Amygdala (tissue), 56 donors: ENCODE data around the gene GRID1.

ENCODE experiments used
- DNase-seq, 56 donors: peaks; one replicate each; lab custom pipeline; 2025; lab: John Stamatoyannopoulos, UW

The GRID1 gene

DNA sequence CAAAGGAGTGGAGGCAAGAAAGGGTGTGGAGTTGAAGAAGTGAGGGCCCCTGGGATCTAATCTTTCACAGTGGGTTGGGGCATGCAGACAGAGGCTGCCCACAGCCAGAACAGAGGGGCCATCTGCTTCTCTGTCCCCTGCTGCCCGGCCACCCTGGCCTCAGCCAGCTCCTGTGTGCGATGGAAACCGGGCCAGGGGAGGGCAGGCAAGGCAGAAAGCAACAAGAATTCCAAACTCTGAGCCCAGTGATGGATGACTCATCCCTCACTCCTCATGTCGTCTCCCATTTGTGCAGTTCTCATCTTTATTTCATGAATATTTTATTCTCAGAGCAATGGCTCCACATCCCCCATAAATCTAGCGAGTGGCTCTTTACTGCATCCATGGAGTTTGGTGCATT, 757.1 kb downstream of the GRID1 start:
- no peak for DNase-seq

- no peak for DNase-seq
Measured at GRCh38 chr10:85608706-85609105, 757.9 kb downstream of the GRID1 start.

- DNase-seq = no peak
Measured at GRCh38 chr10:85607043-85607695, 759.4 kb downstream of the GRID1 start.

DNA sequence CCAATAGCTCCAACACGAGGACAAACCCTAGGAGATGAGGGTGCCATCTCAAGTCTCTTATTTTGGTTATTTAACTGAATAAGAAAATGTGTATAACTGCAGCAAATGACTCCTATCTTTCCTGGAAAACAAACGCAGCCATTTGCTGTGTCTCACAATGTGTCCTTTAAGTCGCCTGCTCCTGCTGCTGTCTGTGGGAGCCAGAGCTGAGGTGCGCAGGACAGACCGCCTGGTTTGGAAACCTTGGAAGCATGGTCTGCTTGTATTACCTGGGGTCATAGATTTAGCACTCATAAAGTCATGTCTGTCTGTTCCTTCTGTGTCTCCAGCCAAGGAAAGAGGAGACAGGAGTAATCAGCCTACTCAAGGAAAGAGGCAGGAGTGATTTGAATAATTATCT, 760.2 kb downstream of the GRID1 start:
- DNase-seq = no peak

GRCh38 chr10:85604884-85605283, 761.7 kb downstream of the GRID1 start:
- no peak for DNase-seq

DNA sequence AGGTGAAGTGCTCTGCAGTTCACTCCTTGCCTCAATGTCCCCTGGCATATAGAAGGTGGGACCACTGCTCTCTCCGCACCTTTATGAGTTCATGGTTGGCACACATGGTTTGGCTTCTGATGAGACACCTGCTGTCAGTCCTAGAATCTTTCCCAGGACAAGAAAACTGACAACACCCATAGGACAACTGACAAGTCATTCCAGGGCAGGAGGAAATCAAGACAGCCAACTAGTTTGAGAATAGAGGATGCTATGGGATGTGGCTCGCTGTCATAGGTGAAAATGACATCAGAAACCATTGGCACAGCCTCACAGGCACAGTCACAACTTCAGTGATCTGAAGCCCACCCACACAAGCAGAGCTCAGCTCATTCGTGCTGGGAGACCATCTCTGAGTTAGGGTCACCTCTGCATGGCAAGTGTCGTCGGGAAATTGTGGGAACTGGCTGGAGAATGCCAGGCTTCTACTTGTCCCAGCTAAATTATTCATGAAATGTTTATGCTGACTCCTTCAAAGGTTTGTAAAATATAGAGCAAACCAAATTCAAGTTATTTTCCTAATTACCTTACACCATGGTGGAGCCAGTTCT, 762.4 kb downstream of the GRID1 start:
- DNase-seq = no peak

DNA sequence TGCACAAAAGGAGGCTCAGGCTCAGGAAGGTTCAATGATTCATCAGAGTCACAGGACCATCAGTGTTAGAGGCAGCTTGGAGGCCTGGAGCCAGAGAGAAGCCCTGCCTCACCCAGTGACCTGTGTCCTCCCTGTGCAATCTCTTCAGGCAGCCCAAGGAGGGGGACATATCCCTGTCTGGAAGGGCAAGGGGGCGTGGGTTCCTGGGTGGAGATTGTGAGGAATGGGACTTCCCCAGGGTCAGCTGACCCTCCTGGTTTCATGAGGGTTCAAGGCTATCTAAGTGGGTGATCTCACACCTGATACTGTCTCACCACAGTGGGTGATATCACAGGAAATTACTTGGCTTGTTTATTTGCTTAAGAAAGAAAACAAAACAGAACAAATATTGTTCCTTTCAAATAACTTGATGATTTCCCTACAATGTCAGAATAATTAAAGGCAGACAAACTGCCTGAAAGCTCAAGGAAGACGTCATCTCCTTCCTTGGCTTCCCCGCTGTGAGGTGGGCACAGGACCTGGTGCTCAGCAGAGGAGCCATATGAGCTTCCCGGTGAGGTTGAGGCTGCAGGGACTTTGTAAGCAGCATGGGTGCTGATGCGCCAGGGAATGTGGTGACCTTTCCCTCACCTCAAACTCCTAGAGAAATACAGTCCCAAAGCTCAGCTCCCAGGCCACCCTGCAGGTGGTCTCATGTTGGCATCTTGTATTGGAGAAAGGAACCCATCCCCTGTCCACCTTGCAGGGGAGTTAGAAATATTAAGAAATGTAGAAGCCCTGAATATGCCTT, 763.2 kb downstream of the GRID1 start:
- no peak for DNase-seq

DNA sequence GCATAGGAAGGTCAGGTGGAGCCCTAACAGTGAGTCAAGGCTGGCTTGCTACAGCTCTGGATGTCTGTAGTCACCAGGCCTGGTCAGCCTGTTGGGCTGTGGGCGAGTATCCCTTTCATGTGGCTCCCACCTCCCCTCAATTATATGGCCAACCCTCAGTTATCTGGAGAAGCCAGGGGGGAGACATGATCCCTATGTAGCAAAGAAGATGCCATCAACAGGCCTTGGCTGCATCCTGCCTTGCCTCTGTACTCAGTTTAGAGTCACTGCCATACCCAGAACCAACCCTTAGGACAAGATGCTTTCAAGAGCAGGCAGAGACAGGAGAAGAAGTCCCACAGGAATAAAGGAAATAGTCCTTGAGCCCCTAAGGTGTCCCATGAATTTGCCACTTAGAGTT, 763.9 kb downstream of the GRID1 start:
- no peak for DNase-seq

GRCh38 chr10:85602306-85602705, 764.3 kb downstream of the GRID1 start:
- DNase-seq = no peak

GRCh38 chr10:85601526-85601925, 765.1 kb downstream of the GRID1 start:
- no peak for DNase-seq

GRCh38 chr10:85600744-85601081, 765.9 kb downstream of the GRID1 start:
- no peak for DNase-seq

- peak in 19 of 56 donors; percentile 7 to 58 (median 22) for DNase-seq
Measured at GRCh38 chr10:85600026-85600743, 766.4 kb downstream of the GRID1 start.

GRCh38 chr10:85599081-85599480, 767.5 kb downstream of the GRID1 start:
- DNase-seq = no peak

DNA sequence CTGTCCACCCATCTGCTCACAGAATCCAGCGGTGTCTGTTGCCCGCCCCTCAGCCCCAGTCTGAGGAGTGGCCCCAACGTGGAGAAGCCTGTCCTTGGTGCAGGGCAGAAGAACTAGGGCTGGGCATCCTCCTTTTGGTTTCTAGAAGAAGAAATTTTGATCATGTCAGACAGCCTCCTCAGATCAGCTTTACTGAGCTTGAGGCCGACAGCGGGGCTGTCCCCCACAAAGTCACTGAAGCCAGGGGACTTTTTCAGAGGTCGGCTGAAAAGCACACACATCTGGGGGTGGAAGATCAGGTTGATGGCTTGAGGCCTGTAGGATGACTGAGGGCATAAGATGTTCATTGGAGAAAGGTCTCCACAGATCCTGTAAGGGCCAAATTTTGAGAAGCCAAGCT, 767.9 kb downstream of the GRID1 start:
- no peak for DNase-seq

GRCh38 chr10:85597006-85597405, 769.6 kb downstream of the GRID1 start:
- no peak for DNase-seq

GRCh38 chr10:85596389-85596788, 770.2 kb downstream of the GRID1 start:
- DNase-seq = no peak

DNA sequence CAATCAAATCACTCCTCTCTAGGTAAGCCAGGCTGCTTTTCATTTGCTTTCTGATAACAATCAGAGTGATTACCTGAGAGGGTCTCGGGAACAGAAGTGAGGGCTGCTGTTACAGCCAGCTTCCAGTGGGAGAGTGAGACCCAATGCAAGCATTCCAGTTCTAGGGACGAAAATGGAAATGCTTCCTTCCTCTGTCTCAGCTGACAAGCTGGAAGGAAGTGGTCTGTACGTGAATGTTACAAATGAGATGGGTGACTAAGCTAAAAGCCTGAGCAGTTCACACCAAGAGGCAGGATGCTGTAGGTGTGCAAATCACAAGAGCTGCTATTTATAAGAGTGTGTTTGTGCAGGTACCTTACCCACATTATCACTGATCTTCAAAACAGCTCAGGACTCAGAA, 772.4 kb downstream of the GRID1 start:
- DNase-seq = no peak

DNA sequence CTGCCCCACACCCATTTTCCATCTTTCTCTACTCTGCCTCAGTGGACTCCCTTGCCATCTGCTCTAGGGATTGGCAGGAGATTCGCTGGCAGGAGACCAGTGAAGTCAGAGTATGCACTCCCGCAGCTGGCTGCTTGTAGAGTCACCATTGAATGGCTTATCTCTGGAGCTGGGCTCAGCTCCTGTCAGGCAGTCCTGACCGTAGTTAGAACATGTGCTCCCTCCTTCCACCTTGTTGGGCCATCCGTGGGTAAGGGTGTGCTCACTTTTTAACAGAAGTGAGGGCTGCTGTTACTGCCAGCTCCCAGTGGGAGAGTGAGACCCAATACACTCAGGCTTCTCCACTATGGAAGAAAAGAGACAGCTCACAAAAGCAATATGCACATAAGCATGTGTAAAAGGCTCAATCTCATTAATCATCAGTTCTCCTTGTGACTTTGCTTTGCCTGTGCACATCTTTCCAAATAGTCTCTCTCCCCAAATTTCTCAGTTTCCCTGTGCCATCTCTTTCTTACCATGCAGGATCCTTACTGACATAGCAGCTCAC, 773.3 kb downstream of the GRID1 start:
- peak in 2 of 56 donors; percentile 7 to 16 for DNase-seq

GRCh38 chr10:85581371-85581770, 785.2 kb downstream of the GRID1 start:
- no peak for DNase-seq

- DNase-seq = no peak
Measured at GRCh38 chr10:85580585-85580984, 786.0 kb downstream of the GRID1 start.

DNA sequence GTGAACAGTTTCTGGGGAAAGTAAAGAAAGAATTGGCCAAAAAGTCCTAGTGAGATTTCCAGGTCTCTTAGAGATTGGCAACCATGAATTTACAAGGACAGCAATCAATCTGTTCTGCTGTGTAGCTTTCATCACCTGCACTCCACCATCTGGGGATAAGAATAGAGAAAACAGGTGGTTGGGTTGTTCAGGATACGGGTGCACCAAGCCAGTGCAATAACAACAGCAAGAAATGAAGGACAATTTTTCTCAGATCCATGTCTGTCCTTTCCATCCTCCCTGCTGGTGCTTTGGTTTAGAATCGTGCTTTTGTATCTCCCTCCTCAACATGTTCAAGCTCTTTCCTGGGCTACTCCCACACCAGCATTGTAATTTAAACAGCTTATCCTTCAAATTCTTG, 787.7 kb downstream of the GRID1 start:
- DNase-seq = no peak
